ENCODE results near the gene SCAMP5. TPM values are rescaled to one million over a fixed set of nuclear protein-coding genes. Genes with fewer than 3 reads are reported as not detected.
A peak's percentile ranks its signal among the peaks of the same experiment; 100 is the strongest.

The SCAMP5 gene
- total RNA-seq, 1 experiment from 2014 or later, result 7.0 TPM

DNA sequence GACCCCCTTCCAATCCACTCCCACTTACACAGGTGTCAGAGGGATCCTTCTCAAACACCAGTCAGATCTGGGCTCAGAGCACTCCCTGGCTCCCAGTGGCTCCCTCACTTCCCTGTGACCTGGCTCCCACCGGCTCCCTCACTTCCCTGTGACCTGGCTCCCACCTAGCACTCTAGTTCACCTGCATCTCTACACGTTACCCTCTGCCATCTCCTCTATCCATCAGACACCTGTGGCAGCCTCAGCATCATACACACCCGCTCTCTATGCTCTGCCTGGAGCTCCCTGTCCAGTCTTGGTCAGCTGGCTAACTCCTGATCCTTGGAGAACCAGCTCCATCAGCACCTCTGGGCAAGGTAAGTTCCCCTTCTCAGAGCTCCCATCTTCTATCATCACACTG, 44.4 kb upstream of the SCAMP5 start:
- no TSS peak for BruUV-seq (replicated peaks)
- no peak overlapping the region for H2AFZ ChIP-seq (ENCODE audit: low read length)
- no peaks in the 10 kb centered on the region for H4K20me1 ChIP-seq (ENCODE audit: low read length)
- H3K4me2 ChIP-seq (ENCODE audit: low read length), result no peak overlapping the region
- no peak for TF ChIP-seq CTCF (conservative IDR thresholded peaks at IDR 0.05; ENCODE audit: low read depth, low read length)
- TF ChIP-seq EZH2 (IDR thresholded peaks at IDR 0.05; ENCODE audit: low read length, unreplicated experiment), result no peak
- no peak for TF ChIP-seq EZH2phosphoT487 (IDR thresholded peaks at IDR 0.05; ENCODE audit: borderline replicate concordance, low read length)
- DNase-seq, result no peak
- ChIA-PET POLR2A (ENCODE audit: unreplicated experiment) (no interaction called here), CTCF (interaction anchor here (0.5 to 1.3 kb wide), 4 partner anchors 11 to 180 kb away, joined by 3 to 5 read pairs (median 4); no protein-coding TSS in a partner anchor)
- intact Hi-C loops (cut with micrococcal nuclease), result loop anchor here (2.0 kb wide), 1 partner anchor 180 kb away; no protein-coding TSS in a partner anchor
- peaks cover 8% of the 10 kb centered on the region for H3K79me2 ChIP-seq (ENCODE audit: low read length)
- no peak overlapping the region for H3K4me3 ChIP-seq (ENCODE audit: low read length)
- ATAC-seq, result no peak
- H3K9ac ChIP-seq (ENCODE audit: low read length), result no peak overlapping the region
- no peaks in the 10 kb centered on the region for H3K9me3 ChIP-seq (ENCODE audit: low read length)
- H3F3A ChIP-seq (ENCODE audit: low read length, unreplicated experiment), result no peaks in the 10 kb centered on the region
- no peaks in the 10 kb centered on the region for H3K9me2 ChIP-seq (replicated peaks; ENCODE audit: low read length)
- H3K27me3 ChIP-seq (ENCODE audit: low read length), result no peaks in the 10 kb centered on the region
- H3K4me1 ChIP-seq (ENCODE audit: insufficient read depth, low read length), result peaks cover 6% of the 10 kb centered on the region; the same call in 1 of the 2 replicates
- no peaks in the 10 kb centered on the region for H3K36me3 ChIP-seq (ENCODE audit: low read depth, low read length)
- H3K27ac ChIP-seq (ENCODE audit: low read length), result no peak overlapping the region

DNA sequence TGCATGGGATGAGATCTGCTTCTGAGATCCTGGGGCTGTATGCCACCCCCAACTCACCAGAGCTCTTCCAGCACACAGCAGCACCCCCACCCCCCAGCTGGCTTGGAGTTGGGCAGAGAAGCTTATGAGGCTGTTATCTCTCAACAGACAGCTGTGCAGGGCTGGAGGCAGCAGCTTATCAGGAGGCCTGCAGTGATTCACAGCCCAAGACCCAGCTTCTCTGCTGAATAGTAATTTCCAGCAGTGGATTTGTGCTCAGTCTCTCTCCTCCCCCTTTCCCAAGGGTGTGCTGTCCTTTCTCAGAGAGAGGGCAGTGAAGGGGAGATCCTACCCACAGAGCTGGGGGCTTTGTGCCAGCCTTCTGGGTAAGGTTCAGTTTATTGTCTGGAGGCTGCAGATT, 40.8 kb upstream of the SCAMP5 start:
- CTCF ChIA-PET, result no interaction called here
- no TSS peak for BruUV-seq (replicated peaks)
- DNase-seq (no peak), ATAC-seq (no peak)
- Histone ChIP-seq H3K4me3 (ENCODE audit: low read length) (no peak overlapping the region), H3K27ac (ENCODE audit: low read length) (no peak overlapping the region), H3K4me1 (ENCODE audit: insufficient read depth, low read length) (peaks cover 18% of the 10 kb centered on the region; the same call in 1 of the 2 replicates), H3K79me2 (ENCODE audit: low read length) (peaks cover 8% of the 10 kb centered on the region), H3K36me3 (ENCODE audit: low read depth, low read length) (no peaks in the 10 kb centered on the region), H3K27me3 (ENCODE audit: low read length) (no peaks in the 10 kb centered on the region), H3F3A (ENCODE audit: low read length, unreplicated experiment) (no peaks in the 10 kb centered on the region), H3K9me3 (ENCODE audit: low read length) (no peaks in the 10 kb centered on the region), H3K9ac (ENCODE audit: low read length) (no peak overlapping the region), H3K4me2 (ENCODE audit: low read length) (no peak overlapping the region), H3K9me2 (replicated peaks; ENCODE audit: low read length) (no peaks in the 10 kb centered on the region), H4K20me1 (ENCODE audit: low read length) (no peaks in the 10 kb centered on the region), H2AFZ (ENCODE audit: low read length) (no peak overlapping the region)
- no peak for TF ChIP-seq EZH2 (IDR thresholded peaks at IDR 0.05; ENCODE audit: low read length, unreplicated experiment)
- TF ChIP-seq EZH2phosphoT487 (IDR thresholded peaks at IDR 0.05; ENCODE audit: borderline replicate concordance, low read length), result no peak
- TF ChIP-seq CTCF (conservative IDR thresholded peaks at IDR 0.05; ENCODE audit: low read depth, low read length), result no peak
- POLR2A ChIA-PET (ENCODE audit: unreplicated experiment), result no interaction called here
- intact Hi-C loops (cut with micrococcal nuclease), result no loop called here

DNA sequence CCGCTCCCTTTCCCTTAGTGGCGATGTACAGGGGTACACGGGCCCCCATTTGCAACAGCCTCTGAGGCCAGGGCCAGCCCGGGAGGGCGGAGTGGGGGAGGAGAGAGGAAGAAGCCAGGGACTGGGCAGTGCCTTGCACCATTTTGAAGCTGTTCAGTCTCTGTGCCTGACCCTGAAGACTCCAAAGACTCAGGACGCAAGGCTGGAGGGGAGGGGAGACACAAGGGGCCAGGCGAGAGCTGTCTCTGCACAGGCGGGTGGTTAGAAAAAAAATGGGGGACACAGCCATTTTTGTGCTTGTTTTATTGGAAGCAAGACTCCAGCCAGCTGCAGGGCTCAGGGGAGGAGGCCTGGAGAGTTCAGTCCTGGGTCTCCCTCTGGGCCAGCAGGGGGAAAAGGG, 40.3 kb upstream of the SCAMP5 start:
- Histone ChIP-seq H3F3A (ENCODE audit: low read length, unreplicated experiment) (no peaks in the 10 kb centered on the region), H3K27me3 (ENCODE audit: low read length) (no peaks in the 10 kb centered on the region), H3K4me1 (ENCODE audit: insufficient read depth, low read length) (peaks cover 18% of the 10 kb centered on the region; the same call in 1 of the 2 replicates), H3K4me2 (ENCODE audit: low read length) (0 out of 2 replicates have a peak overlapping the region, but pooled peaks have one; percentile 98), H3K9me3 (ENCODE audit: low read length) (no peaks in the 10 kb centered on the region), H2AFZ (ENCODE audit: low read length) (no peak overlapping the region), H3K79me2 (ENCODE audit: low read length) (peaks cover 8% of the 10 kb centered on the region), H3K36me3 (ENCODE audit: low read depth, low read length) (no peaks in the 10 kb centered on the region), H3K27ac (ENCODE audit: low read length) (no peak overlapping the region), H3K4me3 (ENCODE audit: low read length) (no peak overlapping the region), H3K9ac (ENCODE audit: low read length) (no peak overlapping the region), H3K9me2 (replicated peaks; ENCODE audit: low read length) (no peaks in the 10 kb centered on the region), H4K20me1 (ENCODE audit: low read length) (no peaks in the 10 kb centered on the region)
- CTCF ChIA-PET, result no interaction called here
- ATAC-seq (no peak), DNase-seq (no peak)
- intact Hi-C loops (cut with micrococcal nuclease), result no loop called here
- no TSS peak for BruUV-seq (replicated peaks)
- TF ChIP-seq EZH2 (IDR thresholded peaks at IDR 0.05; ENCODE audit: low read length, unreplicated experiment) (no peak), EZH2phosphoT487 (IDR thresholded peaks at IDR 0.05; ENCODE audit: borderline replicate concordance, low read length) (no peak), CTCF (conservative IDR thresholded peaks at IDR 0.05; ENCODE audit: low read depth, low read length) (no peak)
- POLR2A ChIA-PET (ENCODE audit: unreplicated experiment), result no interaction called here

All from PC-3 (cell line).